Measurements from ENCODE around the gene AKAP13.

DNA sequence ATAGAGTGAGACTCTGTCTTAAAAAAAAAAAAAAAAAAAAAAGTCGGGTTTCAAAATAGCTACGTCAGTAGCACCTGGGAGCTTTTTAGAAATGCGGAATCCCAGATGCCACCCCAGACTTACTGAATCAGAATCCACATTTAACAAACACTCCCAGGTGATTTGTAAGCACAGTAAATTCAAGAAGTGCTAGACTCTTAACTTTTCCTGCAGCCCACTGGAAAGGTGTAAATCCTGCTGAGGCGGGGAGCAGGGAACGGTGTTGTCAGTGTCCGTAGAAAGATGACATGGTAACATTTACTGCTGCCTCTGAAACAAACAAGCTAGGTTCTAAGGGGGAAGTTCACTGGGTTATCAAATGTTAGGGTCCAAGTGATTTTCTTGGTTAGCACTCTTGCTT, 2.4 kb upstream of the AKAP13 start:
- TF ChIP-seq, protein P1, sequence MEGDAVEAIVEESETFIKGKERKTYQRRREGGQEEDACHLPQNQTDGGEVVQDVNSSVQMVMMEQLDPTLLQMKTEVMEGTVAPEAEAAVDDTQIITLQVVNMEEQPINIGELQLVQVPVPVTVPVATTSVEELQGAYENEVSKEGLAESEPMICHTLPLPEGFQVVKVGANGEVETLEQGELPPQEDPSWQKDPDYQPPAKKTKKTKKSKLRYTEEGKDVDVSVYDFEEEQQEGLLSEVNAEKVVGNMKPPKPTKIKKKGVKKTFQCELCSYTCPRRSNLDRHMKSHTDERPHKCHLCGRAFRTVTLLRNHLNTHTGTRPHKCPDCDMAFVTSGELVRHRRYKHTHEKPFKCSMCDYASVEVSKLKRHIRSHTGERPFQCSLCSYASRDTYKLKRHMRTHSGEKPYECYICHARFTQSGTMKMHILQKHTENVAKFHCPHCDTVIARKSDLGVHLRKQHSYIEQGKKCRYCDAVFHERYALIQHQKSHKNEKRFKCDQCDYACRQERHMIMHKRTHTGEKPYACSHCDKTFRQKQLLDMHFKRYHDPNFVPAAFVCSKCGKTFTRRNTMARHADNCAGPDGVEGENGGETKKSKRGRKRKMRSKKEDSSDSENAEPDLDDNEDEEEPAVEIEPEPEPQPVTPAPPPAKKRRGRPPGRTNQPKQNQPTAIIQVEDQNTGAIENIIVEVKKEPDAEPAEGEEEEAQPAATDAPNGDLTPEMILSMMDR (IDR thresholded peaks at IDR 0.05) = no peak
- TF ChIP-seq POLR2A (IDR thresholded peaks at IDR 0.05; ENCODE audit: low read length) = no peak
- no peak for TF ChIP-seq CEBPB (IDR thresholded peaks at IDR 0.05)
- TF ChIP-seq HDAC2 (IDR thresholded peaks at IDR 0.05) = no peak
- TF ChIP-seq JUN (IDR thresholded peaks at IDR 0.05) = no peak
- TF ChIP-seq EHF (CRISPR knock-in tag; IDR thresholded peaks at IDR 0.05) = no peak
- no peak for TF ChIP-seq SREBF2 (IDR thresholded peaks at IDR 0.05)
- TF ChIP-seq BHLHE40 (IDR thresholded peaks at IDR 0.05; ENCODE audit: low read depth, low read length) = no peak
- no peak for TF ChIP-seq NFE2L2 (conservative IDR thresholded peaks at IDR 0.05; ENCODE audit: low read length)
- no peak for TF ChIP-seq MYC (IDR thresholded peaks at IDR 0.05; ENCODE audit: borderline replicate concordance, low read length)
